HG03439 (cell line): ENCODE data around the gene APOF.
"Not testable (repeated sequence)": the region's sequence is repeated elsewhere in the genome, so short reads cannot be mapped to it uniquely, and the experiment has no call there.

Source experiments
- ATAC-seq: cut with Tn5 transposase; IDR thresholded peaks from one replicate; pipeline ENCODE4 v1.9.1; 2021; ENCODE audit warnings: mild to moderate bottlenecking, moderate library complexity; ENCODE audit not compliant: unreplicated experiment

Gene APOF, protein sequence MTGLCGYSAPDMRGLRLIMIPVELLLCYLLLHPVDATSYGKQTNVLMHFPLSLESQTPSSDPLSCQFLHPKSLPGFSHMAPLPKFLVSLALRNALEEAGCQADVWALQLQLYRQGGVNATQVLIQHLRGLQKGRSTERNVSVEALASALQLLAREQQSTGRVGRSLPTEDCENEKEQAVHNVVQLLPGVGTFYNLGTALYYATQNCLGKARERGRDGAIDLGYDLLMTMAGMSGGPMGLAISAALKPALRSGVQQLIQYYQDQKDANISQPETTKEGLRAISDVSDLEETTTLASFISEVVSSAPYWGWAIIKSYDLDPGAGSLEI

DNA sequence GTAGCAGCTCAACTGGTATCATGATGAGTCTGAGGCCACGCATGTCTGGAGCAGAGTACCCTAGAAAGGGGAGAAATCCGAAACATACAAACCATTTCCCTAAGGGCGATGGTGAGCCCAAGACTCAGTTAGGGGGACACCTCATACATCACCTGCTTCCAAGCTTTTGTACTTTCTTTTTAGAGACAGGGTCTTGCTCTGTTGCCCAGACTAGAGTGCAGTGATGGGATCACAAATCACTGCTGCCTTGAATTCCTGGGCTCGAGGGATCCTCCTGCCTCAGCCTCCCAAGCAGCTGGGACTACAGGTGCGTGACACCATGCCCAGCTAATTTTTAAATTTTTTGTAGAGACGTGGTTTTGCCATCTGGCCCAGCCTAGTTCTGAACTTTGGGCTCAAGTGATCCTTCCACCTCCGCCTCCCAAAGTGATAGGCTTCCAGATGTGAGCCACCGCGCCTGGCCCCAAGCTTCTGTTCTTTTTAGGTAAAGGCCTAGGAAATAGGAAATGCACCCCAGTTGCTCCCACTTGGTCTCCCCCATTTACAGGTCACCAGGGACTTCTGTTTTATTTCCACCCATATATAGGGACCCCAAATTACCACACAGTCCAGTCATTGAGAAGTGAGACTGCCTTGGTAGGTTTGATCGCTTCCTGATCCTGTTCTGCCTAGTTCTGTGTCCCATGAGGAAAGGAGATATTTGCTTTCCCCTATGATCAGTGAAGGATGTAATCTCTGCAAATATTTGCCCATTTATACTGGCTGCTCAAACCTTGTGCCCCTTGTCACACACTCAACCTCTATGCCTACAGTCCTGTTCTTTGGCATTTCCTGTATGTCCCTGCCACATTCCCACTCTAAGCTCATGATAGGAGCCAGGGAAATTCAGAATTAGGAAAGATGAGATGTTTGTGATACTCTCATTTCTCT lies at the start of gene APOF:
Gene APOF (minus strand): TSS at position 728 of the 930 bp plus-strand sequence. CDS start 112 bp downstream, at position 616.
- no peak for ATAC-seq

- no peak for ATAC-seq
Measured at GRCh38 chr12:56411781-56412639, 49.4 kb upstream of the APOF start.

DNA sequence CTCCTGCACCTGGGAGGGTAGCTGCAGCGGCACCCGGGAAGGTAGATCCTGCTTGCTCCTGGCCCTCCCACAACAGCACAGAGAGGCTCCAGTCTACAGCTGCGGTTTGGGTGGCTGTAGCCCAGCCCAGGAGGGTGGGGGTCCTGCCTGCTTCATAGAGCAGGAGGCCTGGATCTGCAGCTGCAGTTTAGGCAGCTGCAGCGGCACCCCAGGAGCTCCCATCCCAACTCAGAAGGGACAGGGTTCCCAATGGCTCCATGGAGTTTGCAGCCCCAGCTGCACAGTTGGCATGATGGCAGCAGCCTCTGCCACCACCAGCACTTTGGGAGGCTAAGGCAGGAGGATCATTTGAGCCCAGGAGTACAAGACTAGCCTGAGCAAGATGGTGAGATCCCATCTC lies 48.1 kb upstream of the APOF start:
- no peak for ATAC-seq

- ATAC-seq: no peak
Measured at GRCh38 chr12:56408799-56409417, 46.3 kb upstream of the APOF start.

- ATAC-seq: not testable (repeated sequence)
Measured at GRCh38 chr12:56404227-56404626, 41.6 kb upstream of the APOF start.

DNA sequence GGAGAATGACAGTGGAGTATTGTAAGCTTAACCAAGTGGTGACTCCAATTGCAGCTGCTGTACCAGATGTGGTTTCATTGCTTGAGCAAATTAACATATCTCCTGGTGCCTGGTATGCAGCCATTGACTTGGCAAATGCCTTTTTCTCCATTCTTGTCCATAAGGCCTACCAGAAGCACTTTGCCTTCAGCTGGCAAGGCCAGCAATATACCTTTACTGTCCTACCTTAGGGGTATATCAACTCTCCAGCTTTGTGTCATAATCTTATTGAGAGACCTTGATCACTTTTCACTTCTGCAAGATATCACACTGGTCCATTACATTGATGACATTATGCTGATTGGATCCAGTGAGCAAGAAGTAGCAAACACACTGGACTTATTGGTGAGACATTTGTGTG lies 39.0 kb upstream of the APOF start:
- not testable (repeated sequence) for ATAC-seq

GRCh38 chr12:56401125-56401524 lies 38.5 kb upstream of the APOF start:
- not testable (repeated sequence) for ATAC-seq

- ATAC-seq: not testable (repeated sequence)
Measured at GRCh38 chr12:56399466-56399865, 36.8 kb upstream of the APOF start.

DNA sequence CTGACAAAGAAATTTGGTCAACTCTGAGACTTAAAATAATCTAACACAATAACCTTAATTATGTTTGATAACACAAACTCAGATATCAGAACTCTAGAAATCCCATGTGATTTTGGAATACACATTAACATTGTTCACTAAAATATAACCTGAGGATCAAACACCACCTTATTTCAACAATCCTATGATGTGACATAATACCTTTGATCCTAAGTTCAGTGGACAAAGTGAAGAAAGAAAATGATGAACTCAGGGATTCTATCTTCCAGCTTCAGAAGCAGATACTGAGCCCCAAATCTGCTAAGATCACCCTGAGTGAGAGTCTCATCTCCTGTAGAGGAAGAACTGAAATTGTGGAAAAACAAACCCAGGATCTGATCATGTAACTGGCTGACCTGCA lies 35.7 kb upstream of the APOF start:
- ATAC-seq: no peak

DNA sequence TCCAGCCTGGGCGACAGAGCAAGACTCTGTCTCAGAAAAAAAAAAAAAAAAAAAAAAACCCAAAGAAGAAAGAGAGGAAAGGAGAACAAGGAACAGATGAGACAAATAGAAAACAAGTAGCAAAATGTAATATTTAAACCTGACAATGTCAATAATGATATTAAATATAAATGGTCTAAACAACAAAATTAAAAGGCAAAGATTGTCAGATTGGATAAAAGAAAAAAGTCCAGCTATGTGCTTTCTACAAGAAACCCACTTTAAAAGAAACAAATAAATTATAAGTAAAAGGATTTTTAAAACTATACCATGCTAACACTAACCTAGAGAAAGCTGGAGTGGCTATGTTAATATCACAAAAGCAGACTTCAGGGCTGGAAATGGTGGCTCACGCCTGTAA lies 29.7 kb upstream of the APOF start:
- no peak for ATAC-seq

- no peak for ATAC-seq
Measured at GRCh38 chr12:56391721-56392120, 29.1 kb upstream of the APOF start.

DNA sequence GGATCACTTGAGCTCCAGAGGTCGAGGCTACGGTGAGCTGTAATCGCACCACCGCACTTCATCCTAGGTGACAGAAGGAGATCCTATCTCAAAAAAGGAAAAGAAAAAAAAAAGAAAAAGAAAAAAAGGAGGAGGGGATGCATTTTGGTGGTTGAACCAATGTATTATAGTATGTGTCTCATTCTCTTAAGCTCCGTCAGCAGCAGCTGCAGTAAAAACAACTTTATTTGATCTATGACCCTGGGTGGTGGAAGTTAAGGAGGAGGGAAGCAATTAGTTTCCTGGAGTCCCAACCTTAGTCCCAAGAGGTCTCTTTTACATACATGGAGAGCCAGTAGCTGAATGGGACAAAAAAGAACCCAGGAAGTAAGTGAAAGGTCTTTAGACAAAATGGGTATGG lies 26.8 kb upstream of the APOF start:
- no peak for ATAC-seq

DNA sequence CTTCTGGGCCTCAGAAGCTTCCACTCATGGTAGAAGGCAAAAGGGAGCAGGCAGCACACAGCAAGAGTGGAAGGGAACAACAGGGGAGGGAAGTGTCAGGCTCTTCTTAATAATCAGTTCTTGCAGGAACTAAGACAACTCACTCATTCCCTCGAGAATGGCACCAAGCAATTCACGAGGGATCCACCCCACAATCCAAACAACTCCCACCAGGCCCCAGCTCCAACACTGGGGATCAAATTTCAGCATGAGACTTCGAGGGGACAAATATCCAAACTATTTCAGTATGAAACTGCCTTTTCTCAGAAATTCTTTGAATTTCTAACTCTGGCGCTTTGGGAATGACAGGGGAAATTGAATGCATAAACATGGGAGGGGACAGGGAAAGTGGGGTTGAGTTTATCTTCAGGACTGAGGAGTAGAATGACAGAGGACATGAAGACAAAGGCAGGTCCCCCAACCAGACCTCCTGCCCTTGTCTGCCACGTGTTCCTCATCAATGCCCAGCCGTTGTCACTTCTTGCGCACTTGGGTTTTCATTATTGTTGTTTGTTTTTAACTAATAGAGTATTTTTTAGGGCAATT lies 24.6 kb upstream of the APOF start:
- no peak for ATAC-seq

DNA sequence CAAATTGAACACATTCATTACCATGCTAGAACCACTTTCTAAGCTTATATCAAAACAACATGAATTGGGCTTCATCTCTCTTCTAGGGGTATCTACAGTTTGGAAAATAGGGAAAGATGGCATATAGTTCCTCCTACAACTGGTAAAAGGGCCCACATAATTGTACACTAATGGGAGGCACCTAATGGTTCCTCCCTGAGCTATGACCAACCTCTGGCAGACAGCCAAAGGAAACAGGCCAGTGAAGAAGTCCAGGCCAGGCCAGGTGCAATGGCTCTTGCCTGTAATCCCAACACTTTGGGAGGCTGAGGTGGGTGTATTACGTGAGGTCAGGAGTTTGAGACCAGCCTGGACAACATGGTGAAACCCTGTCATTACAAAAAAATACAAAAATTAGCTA lies 23.2 kb upstream of the APOF start:
- ATAC-seq: no peak

GRCh38 chr12:56382611-56383010 lies 20.0 kb upstream of the APOF start:
- no peak for ATAC-seq

- ATAC-seq: no peak
Measured at GRCh38 chr12:56377989-56378316, 15.3 kb upstream of the APOF start.

GRCh38 chr12:56377310-56377988 lies 14.8 kb upstream of the APOF start:
- ATAC-seq: no peak

DNA sequence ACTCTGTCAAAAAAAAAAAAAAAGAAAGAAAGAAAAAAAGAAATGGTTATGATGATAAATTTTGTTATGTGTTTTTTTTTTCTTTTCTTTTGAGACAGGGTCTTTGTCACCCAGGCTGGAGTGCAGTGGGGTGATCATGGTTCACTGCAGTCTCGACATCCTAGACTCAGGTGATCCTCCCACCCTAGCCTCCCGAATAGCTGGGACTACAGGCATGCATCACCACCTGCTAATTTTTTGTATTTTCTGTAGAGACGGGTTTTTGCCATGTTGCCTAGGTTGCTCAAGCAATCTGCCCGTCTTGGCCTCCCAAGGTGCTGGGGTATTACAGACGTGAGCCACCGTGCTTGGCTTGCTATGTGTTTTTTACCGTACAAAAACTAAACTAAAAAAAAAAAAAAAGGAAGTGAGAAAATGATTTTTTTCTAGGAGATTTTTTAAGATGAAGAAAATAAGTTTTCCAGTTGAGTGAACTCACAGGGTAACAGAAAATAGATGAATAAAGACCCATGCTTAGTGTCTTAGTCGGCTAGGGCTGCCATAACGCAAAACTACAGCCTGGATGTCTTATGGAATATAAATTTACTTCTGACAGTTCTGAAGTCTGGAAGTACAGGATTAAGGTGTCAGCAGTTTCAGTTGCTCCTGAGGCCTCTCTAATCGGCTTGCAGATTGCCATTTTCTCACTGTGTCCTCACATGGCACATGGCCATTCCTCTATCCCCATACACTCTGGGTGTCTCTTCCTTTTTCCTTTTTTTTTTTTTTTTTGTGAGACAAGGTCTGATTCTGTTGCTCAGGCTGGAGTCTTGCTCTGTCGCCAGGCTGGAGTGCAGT lies 13.2 kb upstream of the APOF start:
- ATAC-seq: peak; percentile 55
